GM11168 (cell line): ENCODE data around the gene STIM2.
"Not testable (repeated sequence)": the region's sequence is repeated elsewhere in the genome, so short reads cannot be mapped to it uniquely, and the experiment has no call there.

Experiments used
- in situ Hi-C: fragments of 300-500 bp; cut with MboI; formaldehyde crosslinking; loops from one replicate; pipeline ENCODE4 v1.12.0; 2022; ENCODE audit warnings: low sequenced_read_pairs; ENCODE audit not compliant: unreplicated experiment

STIM2 gene

DNA sequence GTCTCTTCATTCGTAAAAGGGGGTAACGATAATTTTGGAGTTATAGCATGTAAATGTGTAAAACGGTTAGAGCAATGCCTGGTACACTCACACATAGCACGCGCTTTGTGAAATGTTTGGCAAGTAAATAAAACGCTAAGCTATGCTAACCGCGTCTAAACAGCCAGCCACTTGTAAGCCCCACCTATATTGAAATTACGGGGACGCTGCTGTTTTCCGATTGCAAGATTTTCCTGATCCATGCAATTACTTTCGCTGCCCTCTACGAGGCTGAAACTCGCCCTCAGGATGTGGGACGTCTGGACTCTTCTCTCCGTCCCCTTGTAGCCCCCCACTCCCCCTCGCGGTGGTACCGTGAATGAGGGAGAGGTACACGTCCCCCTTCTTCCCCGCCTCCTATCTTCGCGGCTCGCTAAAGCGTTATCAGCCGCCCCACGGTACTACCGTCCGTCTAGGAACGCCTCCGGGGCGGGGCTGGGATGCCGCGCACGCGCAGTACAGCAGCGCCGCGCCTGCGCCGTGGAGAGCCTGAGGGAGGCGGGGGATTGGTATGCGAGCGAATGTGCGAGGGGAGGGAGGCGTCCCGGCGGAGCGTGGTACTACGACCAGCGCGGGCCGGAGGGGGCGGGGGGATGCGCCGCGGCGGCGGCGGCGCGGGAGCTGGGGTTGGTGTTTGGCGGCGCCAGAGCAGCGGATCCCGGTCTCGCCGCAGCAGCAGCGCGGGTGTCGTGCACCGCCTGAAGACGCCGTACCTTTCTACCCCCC lies at the start of gene STIM2:
STIM2 (plus strand) TSS at position 685 of the 765 bp plus-strand sequence.
- in situ Hi-C loops, result loop anchor here (5.0 to 25.0 kb wide), 2 partner anchors 147 to 398 kb away; no protein-coding TSS in a partner anchor

DNA sequence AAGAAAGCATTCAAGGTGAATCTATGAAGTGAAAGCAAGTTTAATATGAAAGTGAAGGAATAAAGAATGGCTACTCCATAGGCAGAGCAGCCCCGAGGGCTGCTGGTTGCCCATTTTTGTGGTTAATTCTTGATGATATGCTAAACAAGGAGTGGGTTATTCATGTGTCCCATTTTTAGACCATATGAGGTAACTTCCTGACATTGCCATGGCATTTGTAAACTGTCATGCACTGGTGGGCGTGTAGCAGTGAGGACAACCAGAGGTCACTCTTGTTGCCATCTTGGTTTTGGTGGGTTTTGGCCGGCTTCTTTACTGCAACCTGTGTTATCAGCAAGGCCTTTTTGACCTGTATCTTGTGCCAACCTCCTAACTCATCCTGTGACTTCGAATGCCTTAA lies 49.1 kb upstream of the STIM2 start:
- in situ Hi-C loops, result not testable (repeated sequence)

DNA sequence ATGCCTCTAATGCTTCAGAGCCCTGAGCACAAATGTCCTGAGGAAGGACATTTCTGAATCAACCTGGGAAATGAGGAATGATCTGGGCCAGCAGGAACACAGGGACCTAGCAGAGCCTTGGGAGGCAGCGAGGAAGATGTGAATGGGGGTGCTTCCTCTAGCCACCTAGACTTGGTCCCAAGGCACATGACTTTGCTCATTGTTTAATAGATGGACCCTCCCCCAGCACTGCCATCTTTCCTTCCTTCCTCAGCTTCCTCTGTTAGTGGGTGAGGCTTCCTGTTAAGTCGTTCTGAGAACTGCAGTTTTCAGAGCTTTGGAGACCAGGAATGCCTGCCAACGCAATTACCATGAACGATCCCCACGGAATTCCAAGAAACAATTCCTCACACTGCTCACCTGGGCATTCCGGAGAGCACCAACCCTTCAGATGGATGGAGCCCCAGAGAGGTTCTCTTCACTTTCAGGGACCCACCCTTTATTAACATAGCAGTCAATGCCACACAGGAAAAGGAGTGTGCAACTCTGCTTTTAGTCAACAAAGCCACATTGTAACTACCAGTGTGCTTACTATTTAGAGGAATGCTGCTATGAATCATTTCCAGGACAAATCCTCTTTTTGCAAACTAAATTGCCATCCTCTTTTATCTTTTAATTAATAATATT lies 48.5 kb upstream of the STIM2 start:
- in situ Hi-C loops, result no loop called here

DNA sequence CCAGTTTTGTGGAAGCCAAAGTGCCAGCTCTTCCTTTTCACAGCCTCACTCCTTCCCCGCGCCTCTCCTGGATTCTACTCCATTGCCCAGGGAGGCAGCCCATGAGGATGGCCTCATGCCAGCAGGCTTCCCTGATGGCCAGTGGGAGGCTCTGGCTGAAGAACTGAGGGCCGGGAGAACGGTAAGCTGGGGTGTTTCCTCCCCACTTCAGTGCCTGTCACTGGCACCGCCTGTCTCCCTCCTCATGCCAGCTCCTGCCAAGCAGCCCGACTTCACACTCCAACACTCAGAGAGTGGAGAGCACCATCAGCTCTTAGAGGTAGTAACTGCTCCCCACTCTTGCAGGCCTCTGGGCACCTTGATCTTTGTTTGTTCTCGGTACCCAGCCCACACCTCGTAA lies 46.9 kb upstream of the STIM2 start:
- in situ Hi-C loops, result no loop called here

DNA sequence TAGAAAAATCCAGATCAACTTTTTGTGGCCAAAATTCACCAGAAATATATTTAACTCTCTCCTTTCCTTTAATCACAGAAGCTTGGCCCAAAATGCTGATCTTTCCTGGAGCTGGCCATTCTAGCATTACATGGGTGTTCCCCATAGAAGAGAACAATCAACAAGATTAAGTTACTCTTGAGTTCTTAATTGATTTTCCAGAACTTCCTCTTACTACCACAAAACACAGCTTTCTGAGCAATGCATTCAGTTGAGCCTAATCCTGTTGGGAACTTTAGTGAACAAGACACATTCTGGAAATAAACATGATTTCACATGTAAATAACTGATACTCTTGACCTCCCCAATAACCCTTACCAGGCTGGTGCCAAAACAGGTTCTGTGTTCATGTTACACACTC lies 45.4 kb upstream of the STIM2 start:
- in situ Hi-C loops, result no loop called here

DNA sequence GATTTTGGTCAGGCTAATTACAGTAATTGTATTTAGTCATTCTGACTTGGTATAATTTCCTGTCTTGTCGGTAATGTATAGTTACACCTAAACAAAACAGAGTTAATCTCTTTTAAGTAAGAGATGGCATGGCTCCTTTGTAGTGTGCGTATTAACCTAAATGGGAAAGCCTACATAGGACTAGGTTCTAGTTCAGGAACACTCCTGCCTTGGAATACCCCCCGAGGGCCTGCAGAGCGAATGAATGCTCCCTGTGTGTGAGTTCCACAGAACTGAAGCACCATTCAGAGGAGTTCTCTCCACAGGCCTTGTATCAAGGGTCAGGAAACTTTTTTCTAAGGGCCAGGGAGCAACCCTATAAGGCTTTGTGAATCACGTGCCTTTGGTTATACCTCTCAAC lies 44.9 kb upstream of the STIM2 start:
- in situ Hi-C loops, result no loop called here

DNA sequence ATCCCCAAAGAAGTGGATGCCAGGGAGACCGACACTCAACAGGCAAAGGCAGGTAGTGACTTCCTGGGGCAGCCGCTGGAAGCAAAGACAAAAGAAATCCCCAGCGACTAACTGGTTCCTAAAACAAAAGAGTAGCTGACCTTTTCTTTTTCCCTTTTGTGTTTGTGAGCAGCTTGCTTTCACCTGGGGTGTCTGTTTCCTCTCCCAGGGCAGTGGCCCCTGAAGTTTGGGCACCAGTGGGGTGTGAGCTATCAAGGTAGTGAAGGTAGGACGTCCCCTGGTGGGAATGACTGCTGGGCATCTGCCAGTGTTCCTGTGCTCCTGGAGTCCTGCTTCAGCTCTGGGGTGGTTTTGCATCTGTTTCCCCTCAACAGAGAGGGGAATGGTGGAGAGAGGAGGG lies 41.6 kb upstream of the STIM2 start:
- in situ Hi-C loops, result no loop called here

DNA sequence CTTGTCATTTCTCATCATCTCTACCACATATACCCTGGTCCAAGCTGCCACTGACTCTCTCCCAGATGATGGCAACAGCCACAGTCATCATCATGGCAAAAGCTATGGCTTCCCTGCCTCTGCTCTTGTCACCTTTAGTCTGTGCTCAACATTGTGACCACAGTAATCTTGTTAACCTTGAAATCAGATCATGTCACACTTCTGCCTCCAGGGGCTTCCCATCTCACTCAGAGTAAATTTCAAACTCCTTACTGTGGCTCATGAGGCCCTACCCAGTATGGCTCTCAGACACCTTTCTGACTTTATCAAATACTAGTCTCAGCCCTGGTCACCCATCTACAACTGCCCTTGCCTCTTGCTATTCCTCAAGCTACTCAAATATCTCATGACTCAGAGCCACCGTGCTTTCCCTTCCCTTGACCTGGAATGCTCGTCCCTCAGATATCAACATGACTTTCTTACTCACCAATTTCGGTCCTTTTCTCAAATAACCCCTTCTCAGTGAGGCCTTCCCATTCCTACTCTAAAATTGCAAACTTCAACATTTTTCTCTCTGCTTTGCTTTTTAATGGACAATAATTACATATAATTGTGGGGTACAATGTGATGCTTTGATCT lies 41.1 kb upstream of the STIM2 start:
- in situ Hi-C loops, result no loop called here

DNA sequence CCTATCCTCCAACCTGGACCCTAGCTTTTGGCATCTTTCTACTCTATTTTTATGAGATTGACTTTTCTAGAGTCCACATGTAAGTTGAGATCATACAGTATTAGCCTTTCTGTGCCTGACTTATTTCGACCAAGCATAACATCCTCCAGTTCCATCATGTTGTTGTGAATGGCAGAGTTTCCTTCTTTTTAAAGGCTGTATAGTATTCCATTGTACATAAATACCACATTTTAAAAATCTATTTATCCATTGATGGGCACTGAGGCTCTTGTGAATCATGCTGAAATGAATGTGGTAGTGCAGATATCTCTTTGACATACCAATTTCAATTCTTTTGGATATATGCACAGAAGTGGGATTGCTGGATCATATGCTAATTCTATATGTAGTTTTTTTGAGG lies 40.3 kb upstream of the STIM2 start:
- in situ Hi-C loops, result no loop called here

DNA sequence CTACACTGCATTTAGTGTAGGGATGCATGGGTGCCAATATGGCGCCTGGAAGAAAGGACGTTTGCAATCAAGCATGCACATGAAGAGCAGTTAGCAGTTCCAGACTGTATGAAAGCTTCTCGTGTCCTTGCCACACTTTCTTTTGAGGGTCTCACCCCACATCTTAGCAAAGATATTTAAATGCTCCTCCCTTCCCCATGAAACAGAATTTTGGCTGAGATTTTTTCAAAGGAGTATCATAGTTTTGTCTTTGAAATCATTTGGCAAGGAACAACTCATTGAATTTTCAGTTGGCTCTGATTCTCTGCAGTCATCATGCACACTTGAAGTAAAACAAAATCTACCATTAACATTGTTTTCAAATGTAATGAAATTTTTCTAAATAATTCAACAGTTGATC lies 39.6 kb upstream of the STIM2 start:
- in situ Hi-C loops, result no loop called here

DNA sequence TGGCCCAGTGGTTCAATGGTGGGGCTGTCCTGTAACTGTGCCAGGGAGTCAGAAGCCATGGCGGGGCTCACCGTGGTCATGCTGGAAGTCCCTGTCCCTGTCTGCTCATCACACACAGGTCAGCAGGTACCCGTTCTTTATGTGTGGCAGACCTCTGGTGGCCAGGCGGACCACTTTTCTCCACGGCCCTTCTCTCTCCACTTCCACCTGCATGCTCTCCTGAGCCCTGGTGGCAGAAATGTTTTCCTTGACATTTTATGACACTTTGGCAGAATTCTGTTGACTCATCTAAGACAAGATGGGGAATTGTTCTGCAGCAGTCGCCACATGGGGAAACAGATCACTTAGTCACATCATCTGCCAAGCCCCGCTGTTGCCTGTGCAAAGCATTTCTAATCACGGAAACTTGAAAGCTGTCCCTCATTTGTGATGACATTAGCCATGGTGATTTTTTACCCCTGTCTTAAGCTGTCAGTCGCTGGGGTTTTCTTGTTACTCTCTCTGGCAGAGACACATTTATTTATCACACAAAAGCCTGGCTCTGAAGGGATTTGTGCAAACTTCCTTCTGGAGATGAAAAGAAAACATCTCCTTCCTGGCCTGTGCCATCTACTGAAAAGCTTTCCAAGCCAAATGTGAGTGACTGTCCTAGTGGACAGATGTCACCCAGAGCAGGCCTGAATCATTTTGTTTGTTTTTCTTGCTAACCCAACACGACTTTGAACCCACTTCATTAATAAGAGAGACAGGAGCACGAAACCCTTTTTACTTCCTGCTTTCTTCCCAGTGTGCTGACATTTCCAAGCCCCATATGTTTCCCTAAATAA lies 38.8 kb upstream of the STIM2 start:
- in situ Hi-C loops, result no loop called here

DNA sequence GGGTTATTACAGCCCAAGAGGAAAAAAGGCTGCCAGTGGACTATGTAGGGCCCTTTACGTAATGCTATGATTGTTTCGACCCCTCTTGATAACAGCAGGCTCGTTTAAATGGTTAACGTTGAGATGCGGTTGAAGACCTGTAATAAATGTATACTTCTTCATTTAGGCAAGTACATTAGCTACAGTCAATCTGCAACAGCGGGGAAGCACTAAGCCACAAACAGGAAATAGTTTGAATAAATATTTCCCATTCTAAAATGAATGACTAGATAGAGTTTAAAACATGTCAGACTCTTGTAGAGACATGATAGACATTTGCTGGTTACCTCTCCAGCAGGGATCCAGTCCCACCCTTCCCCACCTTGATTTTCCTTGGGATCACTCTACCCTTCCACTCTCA lies 38.1 kb upstream of the STIM2 start:
- in situ Hi-C loops, result no loop called here

DNA sequence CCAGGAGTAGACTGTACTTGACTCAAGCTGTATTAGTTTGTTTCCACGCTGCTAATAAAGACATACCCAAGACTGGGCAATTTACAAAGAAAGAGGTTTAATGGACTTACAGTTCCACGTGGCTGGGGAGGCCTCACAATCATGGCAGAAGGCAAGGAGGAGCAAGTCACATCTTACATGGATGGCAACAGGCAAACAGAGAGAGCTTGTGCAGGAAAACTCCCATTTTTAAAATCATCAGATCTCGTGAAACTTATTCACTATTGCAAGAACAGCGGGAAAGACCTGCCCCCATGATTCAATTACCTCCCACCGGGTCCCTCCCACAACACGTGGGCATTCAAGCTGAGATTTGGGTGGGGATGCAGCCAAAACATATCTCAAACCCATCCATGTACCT lies 37.7 kb upstream of the STIM2 start:
- in situ Hi-C loops, result not testable (repeated sequence)

DNA sequence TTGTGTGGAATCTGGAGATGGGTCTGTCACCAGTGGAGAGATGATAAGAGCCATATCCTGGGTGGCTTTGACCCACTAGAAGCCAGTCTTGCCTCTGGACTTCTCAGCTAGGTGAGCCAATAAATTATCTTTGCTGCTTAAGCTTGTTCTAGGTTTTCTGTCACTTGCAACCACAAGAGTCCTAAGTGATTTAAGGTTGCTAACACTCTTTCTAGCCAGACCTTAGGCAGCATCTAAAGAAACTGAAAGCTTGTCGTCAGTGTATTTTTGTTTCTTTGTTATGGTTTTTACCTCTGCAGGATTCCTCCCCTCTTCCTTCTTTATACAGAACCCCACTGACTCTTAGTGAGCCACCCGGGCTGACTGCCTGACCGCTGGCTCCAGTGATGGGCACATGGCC lies 37.1 kb upstream of the STIM2 start:
- in situ Hi-C loops, result no loop called here

DNA sequence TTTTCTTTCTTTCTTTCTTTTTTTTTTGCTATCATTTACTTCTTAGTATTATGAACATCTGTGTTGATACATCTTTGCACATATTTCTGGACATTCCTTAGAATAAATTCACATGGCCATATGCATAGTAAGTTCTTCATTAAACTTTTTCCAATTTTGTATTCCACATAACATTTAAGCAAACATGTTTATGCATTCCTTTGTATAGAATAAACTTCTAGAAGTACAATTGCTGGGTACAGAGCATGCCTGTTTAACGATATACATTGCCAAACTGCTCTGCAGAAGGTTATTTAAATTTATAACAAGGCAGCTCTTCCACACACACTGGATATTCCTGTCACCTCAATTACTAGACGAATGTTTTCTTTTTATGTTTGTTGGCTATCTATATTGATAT lies 36.0 kb upstream of the STIM2 start:
- in situ Hi-C loops, result no loop called here

DNA sequence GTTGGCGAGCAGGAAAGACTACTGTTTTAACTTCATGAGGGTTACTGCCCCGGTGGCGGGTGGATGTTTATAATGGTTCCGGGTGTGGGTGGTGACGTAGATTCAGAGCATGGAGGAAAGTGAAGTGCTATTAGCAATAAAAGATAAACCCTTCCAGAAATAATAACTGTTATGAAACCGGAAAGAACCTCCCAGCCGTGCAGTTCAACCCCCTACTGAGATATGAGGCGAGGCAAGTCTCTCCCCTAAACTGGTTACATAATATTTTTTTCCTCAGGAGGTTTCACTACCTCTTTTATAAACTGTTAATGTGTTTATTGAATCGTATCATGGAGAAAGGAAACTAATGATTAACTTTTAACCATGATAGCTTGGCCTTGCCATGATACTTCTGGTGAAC lies 33.9 kb upstream of the STIM2 start:
- in situ Hi-C loops, result no loop called here

DNA sequence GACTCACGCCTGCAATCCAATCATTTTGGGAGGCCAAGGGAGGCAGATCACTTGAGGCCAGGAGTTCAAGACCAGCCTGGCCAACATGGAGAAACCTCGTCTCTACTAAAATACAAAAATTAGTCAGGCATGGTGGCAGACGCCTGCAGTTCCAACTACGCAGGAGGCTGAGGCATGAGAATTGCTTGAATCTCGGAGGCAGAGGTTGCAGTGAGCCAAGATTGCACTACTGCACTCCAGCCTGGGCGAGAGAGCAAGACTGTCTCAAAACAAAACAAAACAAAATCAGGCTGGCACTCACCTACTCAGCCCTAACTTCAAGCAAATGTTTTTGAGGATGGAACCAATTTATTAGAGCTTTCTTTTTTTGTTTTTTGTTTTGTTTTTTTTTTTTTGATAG lies 33.3 kb upstream of the STIM2 start:
- in situ Hi-C loops, result not testable (repeated sequence)

DNA sequence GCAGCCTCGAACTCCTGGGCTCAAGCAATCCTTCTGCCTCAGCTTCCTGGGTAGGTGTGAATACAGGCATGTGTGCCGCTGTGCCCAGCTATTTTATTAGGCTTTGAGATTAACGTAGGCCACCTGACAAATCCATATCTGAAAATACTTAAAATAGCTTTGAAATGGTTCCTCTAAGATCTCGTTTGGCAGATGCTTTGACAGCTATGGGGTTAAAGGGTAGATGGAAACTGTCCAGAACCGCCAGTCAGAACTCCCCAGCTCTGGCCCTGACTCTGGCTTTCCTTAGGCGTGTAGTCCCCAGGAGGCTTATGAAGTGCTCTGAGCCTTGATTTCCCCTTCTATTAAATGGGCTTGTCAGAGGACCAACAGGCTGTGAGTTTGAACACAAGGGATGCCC lies 32.8 kb upstream of the STIM2 start:
- in situ Hi-C loops, result no loop called here

DNA sequence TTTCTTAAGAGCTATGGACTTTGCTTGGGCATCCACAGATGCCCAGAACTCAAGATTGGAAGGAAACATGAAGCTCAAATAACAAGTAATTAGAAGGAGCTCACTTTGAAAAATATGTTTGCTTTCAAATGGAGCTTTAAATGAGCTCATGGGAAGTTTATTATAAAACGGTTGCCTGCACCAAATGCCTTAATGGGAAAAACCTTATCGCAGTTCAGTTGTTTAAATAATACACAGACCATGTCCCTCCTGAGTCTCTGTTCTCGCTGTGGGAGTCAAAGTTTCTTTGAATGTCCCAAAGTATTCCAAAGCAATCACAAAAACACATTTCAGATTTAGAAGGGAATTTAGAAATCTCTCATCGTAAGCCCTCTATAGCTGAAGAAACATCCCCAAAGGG lies 31.6 kb upstream of the STIM2 start:
- in situ Hi-C loops, result no loop called here

DNA sequence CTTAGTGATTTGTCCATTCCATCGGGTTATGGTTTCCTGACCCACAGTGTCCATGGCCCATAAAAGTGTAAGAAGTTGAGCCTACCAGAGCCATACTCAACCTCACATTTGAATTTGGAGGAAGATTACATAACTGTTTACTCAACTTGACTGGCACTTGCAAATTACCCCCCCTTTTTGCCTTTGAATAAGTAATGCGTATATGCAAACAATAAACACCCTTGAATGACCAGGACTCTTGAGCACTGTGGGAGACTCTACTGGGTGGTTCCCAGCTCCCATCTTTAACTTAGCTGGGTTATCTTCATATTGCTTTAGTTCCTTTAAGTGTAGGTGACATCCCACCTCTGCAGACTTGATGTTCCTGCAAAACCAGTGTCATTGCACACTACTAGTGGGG lies 30.6 kb upstream of the STIM2 start:
- in situ Hi-C loops, result no loop called here

DNA sequence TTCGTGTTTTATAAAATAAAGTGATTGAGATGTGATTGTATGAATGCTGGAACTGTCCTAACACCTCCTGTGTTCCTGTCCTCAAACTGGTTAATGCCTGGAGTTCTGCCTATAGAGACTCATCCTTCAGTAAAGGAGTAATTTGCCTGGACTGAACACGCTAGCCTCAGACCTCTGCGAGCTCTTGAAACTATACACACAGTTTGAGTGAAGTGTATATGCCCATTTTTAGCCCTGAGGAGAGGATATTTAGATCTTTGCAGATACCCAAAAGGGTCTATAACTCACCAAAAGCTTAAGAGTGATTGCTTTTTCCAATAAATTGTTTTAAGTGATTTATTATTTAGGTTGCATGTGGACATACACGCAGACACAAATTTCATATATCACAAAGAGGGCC lies 29.9 kb upstream of the STIM2 start:
- in situ Hi-C loops, result no loop called here
